Activated CD8-positive, alpha-beta memory T cell treated with anti-CD3 and anti-CD28 coated beads, Interleukin-2, amount 50 U/mL, for 4 hours (primary cell): ENCODE results near the gene NRSN2.

Experiments
- DNase-seq: peaks from one replicate; pipeline ENCODE4 v3.0.0-alpha.2; 2020

NRSN2 gene

DNA sequence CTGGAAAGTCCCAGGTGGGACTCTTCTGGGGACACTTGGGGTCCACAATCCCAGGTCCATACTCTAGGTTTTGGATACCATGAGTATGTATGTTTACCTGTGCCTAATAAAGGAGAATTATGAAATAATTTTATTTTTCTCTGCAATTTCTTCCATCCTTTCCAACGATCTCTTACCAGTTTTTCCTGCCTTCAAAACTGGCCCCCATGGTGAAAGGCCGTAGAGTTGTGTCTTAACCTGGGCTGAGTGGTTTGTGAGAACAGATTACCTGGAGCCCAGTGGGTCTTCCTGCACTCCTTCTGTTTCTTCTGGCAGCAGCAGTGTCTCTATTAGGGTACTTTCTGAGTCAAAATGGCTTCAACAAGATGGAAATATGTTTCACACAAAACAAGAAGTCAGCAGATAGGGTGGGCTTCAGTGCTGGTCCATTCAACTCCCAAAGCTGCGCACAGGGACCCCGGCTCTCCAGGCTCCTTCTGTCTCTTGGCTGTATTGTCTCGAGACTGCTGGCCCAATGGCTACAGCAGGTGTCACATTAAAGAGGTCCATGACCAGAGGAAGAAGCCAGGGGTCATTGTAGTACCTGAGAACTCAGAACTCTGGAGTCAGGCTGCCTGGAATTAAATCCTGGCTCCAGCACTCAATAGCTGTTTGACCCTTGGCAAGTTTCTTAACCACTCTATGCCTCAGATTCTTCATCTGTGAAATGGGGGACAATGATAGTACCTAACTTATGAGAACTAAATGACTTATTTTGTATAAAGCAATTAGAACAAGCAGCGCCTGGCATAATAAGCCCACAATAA lies 50.7 kb downstream of the NRSN2 start:
- no peak for DNase-seq

DNA sequence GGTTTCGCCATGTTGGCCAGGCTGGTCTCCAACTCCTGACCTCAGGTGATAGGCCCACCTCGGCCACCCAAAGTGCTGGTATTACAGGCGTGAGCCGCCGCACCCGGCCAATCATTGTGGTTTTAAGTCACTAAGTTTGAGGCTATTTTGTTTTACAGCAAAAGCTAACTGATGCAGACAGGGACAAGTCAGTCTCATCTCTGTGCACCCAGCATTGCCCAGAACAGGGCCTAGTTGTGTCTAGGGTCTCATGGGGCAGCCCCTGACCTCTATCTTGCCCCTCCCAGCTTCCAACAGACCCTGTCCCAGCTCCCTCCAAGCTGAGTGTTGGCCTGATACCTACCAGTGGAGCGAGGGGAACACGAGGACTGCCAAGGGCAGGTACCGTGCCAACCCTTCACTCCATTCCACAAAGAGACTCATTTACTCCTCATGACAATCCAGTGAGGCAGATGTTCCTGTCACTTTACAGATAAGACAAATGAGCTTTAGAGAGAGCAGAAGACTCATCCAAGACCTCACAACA lies 52.3 kb downstream of the NRSN2 start:
- no peak for DNase-seq

DNA sequence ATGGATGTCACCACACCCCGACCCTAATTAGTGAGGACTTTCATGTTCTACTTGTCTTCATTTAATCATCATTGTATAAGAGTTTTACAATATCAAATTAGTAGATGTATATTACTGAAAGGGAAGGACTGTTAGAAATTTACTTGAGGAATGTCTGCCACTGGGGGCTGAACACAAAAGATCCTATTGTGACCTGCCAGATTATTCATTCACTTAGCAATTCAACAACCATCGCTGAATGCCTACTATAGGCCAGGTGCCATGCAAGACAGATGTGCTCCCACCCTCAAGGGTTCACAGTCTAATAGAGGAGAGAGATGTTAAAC lies 53.2 kb downstream of the NRSN2 start:
- no peak for DNase-seq

DNA sequence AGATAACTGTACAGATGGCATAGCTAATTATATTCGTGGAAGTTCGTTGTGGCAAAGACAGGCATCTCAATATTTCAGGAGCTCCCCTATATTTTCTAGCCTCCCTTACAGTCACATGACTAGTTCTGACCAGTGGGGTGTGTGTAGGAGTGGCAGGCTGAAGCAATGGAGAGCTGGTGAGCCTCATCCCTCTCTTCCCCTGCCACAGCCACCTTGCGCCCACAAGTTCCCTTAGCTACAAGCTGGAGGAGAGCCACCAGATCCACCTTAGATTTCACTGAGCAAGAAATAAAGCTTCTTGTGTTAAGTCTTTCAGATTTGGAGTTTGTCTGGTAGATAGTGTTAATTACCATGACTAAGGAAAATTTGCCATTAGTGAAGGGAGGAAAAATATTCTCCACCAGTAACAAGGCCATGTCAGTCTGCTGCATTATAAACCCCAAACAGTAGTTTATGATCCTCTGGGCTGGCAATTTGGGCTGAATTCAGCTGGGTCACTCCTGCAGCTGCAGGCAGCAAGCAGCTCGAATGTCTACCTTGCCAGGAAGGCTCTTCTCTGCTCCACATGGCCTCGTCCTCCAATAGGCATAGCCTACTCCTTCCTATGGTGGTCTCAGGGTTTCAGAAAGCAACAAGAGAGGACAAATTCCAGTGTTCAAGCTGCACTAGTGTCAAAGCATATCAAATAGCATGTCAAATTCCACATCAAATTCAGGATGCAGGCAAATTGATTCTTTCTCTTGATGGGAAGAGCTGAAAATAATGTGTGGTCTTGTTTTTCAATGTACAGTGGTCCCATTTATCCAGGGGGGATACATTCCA lies 53.8 kb downstream of the NRSN2 start:
- no peak for DNase-seq

DNA sequence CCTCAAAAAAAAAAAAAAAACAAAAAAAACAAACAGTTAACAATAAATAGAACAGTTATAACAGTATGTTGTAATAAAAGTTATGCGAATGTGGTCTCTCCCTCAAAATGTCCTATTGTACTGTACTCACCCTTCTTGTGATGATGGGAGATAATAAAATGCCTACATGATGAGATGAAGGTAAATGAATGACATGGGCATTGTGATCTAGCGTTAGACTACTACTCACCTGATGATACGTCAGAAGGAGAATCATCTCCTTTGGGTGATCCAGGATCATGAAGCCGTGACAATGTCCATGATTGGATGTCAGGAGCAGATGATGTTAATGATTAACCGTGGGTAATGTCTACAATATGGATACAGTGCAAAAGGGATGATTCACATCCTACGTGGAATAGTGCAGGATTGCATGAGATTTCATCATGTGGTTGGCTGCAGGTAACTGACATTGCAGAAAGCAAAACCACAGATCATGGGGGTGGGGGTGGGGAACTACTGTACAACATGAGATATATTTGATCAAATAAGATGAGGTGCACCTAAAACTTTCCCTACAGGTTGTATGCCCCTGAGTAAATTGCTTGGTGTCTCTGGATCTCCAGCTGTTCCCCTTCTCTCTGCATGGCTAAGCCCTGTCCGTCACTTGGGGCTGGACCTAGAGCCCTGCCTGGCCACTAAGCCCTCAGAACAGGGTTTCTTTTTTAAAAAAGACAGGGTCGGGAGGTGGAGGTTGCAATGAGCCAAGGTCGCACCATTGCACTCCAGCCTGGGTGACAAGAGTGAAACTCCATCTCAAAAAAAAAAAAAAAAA lies 55.0 kb downstream of the NRSN2 start:
- no peak for DNase-seq

DNA sequence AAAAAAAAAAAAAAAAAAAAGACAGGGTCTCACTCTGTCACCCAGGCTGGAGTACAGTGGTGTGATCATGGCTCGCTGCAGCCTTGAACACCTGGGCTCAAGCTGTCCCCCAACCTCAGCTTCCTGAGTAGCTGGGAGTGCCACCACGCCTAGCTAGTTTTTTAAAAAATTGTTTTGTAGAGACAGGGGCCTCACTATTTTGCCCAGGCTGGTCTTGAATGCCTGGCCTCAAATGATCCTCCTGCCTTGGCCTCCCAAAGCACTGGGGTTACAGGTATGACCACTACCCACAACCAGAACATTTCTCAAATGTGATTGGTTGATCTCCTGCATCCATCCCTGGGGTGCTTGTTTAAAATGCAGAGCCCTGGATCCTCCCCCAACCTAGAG lies 55.6 kb downstream of the NRSN2 start:
- DNase-seq, result no peak

DNA sequence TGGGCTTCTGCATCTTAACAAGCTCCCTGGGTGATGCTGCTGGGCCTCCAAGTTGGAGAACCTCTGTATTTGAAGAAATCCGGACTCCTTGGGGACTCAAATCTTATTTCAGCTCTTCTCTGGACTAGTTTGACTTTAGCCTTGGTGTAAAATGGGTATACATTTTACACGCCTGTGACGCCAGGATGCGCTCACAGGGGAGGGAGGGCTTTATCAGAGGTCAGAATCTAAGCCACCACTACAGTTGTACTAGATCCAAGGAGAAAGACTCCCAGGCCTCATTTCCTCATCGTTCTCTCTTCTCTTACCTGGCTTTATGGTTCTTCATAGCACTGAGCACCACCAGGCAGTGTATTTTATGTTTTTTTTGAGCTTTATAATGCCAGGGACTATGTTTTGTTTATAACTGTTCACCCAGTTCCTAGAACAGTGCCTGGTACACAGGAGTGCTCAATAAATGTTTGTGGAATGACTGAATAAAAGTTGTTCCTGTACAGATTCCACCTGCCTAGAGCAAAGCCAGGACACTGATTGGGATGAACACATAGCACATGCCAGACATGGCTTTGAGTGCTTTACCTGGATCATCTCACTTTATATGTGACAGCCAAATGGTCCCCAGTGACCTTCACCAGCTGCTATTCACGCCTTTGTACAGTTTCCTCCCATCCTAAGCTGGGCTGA lies 56.1 kb downstream of the NRSN2 start:
- no peak for DNase-seq

DNA sequence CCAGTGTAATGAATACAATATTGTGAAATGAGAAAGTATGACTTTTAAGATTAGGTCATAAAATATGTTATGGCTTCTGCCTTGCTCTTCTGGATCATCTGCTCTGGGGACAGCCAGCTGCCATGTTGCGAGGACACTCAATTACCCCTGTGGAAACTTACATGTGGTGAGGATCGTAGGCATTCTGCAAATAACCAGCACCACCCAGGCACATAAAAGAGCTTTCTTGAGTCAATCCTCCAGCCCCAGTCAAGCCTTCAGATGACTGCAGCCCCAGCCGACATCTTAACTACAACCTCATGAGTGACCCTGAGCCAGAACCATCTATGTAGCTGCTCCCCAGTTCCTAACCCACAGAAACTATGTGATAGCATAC lies 56.7 kb downstream of the NRSN2 start:
- DNase-seq, result no peak

DNA sequence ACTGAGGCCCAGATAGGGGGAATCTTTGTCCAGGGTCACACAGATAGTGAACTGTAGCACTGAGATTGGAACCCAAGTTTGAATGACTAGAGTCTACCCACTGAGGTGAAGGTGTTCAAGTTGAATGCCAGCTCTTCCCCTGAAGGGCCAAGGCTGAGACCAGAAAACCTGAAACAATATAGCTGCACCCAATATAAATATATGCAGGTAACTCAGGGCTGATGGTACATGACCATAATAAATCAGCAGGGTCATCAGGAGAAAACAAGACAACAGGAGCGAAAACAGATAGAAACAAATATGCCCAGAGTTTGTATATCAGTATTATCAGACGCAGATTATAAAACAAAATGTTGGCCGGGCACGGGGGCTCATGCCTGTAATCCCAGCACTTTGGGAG lies 57.2 kb downstream of the NRSN2 start:
- no peak for DNase-seq
